CD14-positive monocyte (primary cell): ENCODE measurements around the gene MAST4. TPM values are rescaled to one million over a fixed set of nuclear protein-coding genes. Genes with fewer than 3 reads are reported as not detected.

Experiments used
- DNase-seq, 3 donors: peaks; one replicate each; pipeline ENCODE4 v3.0.0-alpha.2; 2011 to 2022
- H2AFZ ChIP-seq: 2 replicates; pipeline ENCODE4 v1.6.0; 2012; ENCODE audit warnings: mild to moderate bottlenecking, low read depth, low read length, inconsistent platforms; ENCODE audit not compliant: insufficient read depth, poor library complexity, severe bottlenecking
- H3K27ac ChIP-seq, 2 donors: 1 replicate in 1 of 2; 2 replicates in 1 of 2; pipeline ENCODE4 v1.5.1; 2012 to 2013; ENCODE audit warnings: low read length in 2 of 2, control low read depth in 1 of 2, inconsistent platforms in 1 of 2, low read depth in 1 of 2, mild to moderate bottlenecking in 1 of 2
- H3K27me3 ChIP-seq, 2 donors: one replicate each; pipeline versions ENCODE4 v1.6.0 to v1.6.1; 2011 to 2013; ENCODE audit warnings: low read length in 2 of 2; ENCODE audit not compliant: control insufficient read depth in 2 of 2, insufficient read depth in 2 of 2
- H3K36me3 ChIP-seq, 2 donors: replicated peaks in 1 of 2; 1 replicate in 1 of 2; 2 replicates in 1 of 2; pipeline versions ENCODE4 v1.5.1 to v1.6.1; 2012 to 2013; ENCODE audit warnings: low read length in 2 of 2, control low read depth in 1 of 2, inconsistent platforms in 1 of 2, mild to moderate bottlenecking in 1 of 2; ENCODE audit not compliant: insufficient read depth in 2 of 2, control insufficient read depth in 1 of 2
- H3K4me1 ChIP-seq, 2 donors: 1 replicate in 1 of 2; 2 replicates in 1 of 2; pipeline versions ENCODE4 v1.5.1 to v1.6.1; 2012 to 2013; ENCODE audit warnings: low read length in 2 of 2, control low read depth in 1 of 2, inconsistent platforms in 1 of 2, mild to moderate bottlenecking in 1 of 2, moderate library complexity in 1 of 2; ENCODE audit not compliant: insufficient read depth in 2 of 2, control insufficient read depth in 1 of 2
- H3K4me2 ChIP-seq: replicated peaks from 2 replicates; pipeline ENCODE3; 2012; ENCODE audit warnings: low read length, moderate library complexity, mild to moderate bottlenecking; ENCODE audit not compliant: poor library complexity, severe bottlenecking; ENCODE audit errors: extremely low read depth
- H3K4me3 ChIP-seq, 3 experiments: fragments of 200-600 bp in 1 of 3; sonication (generic) in 1 of 3; replicated peaks in 1 of 3; 1 replicate in 2 of 3; 2 replicates in 1 of 3; pipeline ENCODE4 v1.5.1; 2011 to 2013; ENCODE audit warnings: low read length in 3 of 3, mild to moderate bottlenecking in 3 of 3, control low read depth in 2 of 3, low read depth in 2 of 3, inconsistent platforms in 1 of 3, moderate library complexity in 1 of 3
- H3K79me2 ChIP-seq: 2 replicates; pipeline ENCODE4 v1.6.0; 2012; ENCODE audit warnings: mild to moderate bottlenecking, control low read depth, inconsistent platforms, low read length, moderate library complexity; ENCODE audit not compliant: insufficient read depth
- H3K9ac ChIP-seq: 2 replicates; pipeline ENCODE4 v1.6.0; 2017; ENCODE audit warnings: low read length, mild to moderate bottlenecking; ENCODE audit not compliant: insufficient read depth, poor library complexity, severe bottlenecking
- H3K9me3 ChIP-seq, 2 donors: replicated peaks in 1 of 2; 1 replicate in 1 of 2; 2 replicates in 1 of 2; pipeline versions ENCODE4 v1.5.1 to v1.6.1; 2012 to 2013; ENCODE audit warnings: low read length in 2 of 2, control low read depth in 1 of 2; ENCODE audit not compliant: control insufficient read depth in 1 of 2, insufficient read depth in 1 of 2
- H4K20me1 ChIP-seq: 2 replicates; pipeline ENCODE4 v1.6.0; 2012; ENCODE audit warnings: mild to moderate bottlenecking, low read length, control low read depth, moderate library complexity; ENCODE audit not compliant: insufficient read depth
- H3K27ac Mint-ChIP-seq, 7 donors: one replicate each; pipeline ENCODE4 v1.8.0; 2020; ENCODE audit warnings: mild to moderate bottlenecking in 7 of 7, mixed read lengths in 7 of 7, moderate library complexity in 6 of 7, inconsistent platforms in 2 of 7
- H3K27me3 Mint-ChIP-seq, 3 donors: one replicate each; pipeline ENCODE4 v1.8.0; 2021 to 2022; ENCODE audit warnings: low read depth in 3 of 3, mild to moderate bottlenecking in 3 of 3, mixed read lengths in 3 of 3, moderate library complexity in 3 of 3, inconsistent platforms in 1 of 3
- H3K36me3 Mint-ChIP-seq, 2 donors: one replicate each; pipeline ENCODE4 v1.8.0; 2020; ENCODE audit warnings: mixed read lengths in 2 of 2, inconsistent platforms in 1 of 2, mild to moderate bottlenecking in 1 of 2
- H3K4me1 Mint-ChIP-seq: one replicate; pipeline ENCODE4 v1.8.0; 2020; ENCODE audit warnings: mild to moderate bottlenecking, mixed read lengths
- H3K4me3 Mint-ChIP-seq, 2 donors: one replicate each; pipeline ENCODE4 v1.8.0; 2020; ENCODE audit warnings: mild to moderate bottlenecking in 2 of 2, mixed read lengths in 2 of 2, moderate library complexity in 1 of 2
- H3K9me3 Mint-ChIP-seq, 7 donors: one replicate each; pipeline ENCODE4 v1.8.0; 2020 to 2022; ENCODE audit warnings: mixed read lengths in 7 of 7, mild to moderate bottlenecking in 6 of 7, moderate library complexity in 6 of 7, inconsistent platforms in 2 of 7
- WGBS: methylation state at CpG from one replicate; pipeline ENCODE4 v1.1.5; 2013; ENCODE audit warnings: missing lambda C conversion rate; ENCODE audit not compliant: insufficient coverage; 5-methylcytosine and 5-hydroxymethylcytosine counted together
- intact Hi-C, 2 donors: fragments of 100-400 bp; cut with micrococcal nuclease; formaldehyde crosslinking; loops; one replicate each; pipeline versions ENCODE4 v1.15.0 to v1.15.1; 2023
- polyA plus RNA-seq, 3 donors: library from polyadenylated mRNA; depleted of rRNA in 1 of 3; unstranded in 2 of 3; stranded (reverse) in 1 of 3; fragments of 300-500 nt in 2 of 3; fragments of >200 nt in 1 of 3; fragmentation: Illumina TruSeq in 2 of 3; gene quantifications; 1 replicate in 2 of 3; 2 replicates in 1 of 3; pipeline ENCODE4 v1.2.3, GENCODE V29; 2012 to 2021
- TF ChIP-seq, protein P1 (sequence below): fragments of 200-600 bp; IDR thresholded peaks from one replicate; pipeline ENCODE4 v1.8.0; 2022; ENCODE audit warnings: antibody characterized with exemption, mild to moderate bottlenecking

The MAST4 gene
- polyA plus RNA-seq, 3 donors, result 0.03 to 0.24 TPM; not detected in 1

DNA sequence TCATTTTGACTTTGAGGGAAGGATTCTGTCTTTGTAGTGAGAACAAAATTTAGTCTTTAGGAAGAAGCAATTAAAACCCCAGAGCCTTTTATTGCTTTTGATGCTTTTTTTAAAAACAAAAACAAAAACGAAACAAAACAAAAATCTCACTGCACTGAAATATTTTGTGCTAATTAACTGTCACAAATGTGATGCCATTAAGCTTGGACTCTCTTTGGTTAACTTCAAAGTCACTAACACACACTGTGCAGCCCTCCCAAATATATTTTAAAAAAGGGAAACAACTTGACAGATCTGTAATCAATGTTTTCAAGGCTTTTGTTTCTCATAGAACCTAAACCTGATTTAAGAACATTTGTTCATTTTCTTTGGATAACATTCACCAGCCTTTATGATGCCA lies 290.7 kb downstream of the MAST4 start:
- Histone ChIP-seq H3K9ac (no peak overlapping the region), H3K4me3 (no peak overlapping the region), H3K27ac (no peak overlapping the region), H4K20me1 (no peaks in the 10 kb centered on the region), H2AFZ (no peak overlapping the region), H3K4me2 (no peak overlapping the region), H3K27me3 (no peaks in the 10 kb centered on the region), H3K36me3 (no peaks in the 10 kb centered on the region), H3K79me2 (no peaks in the 10 kb centered on the region), H3K4me1 (no peaks in the 10 kb centered on the region), H3K9me3 (no peaks in the 10 kb centered on the region)
- Mint-ChIP-seq H3K27ac (no peak overlapping the region), H3K4me1 (peaks cover 2% of the 10 kb centered on the region), H3K36me3 (no peaks in the 10 kb centered on the region), H3K27me3 (peaks cover 0 to 2% (median 0%) of the 10 kb centered on the region in 3 donors), H3K4me3 (no peak overlapping the region), H3K9me3 (no peaks in the 10 kb centered on the region)
- DNase-seq, result no peak
- intact Hi-C loops, result loop anchor here in 1 of 2 donors (10.0 kb wide), 1 partner anchor 52 kb away; no protein-coding TSS in a partner anchor
- no CpG with 5 or more reads among the region's 1 CpG for WGBS
- TF ChIP-seq, protein P1, sequence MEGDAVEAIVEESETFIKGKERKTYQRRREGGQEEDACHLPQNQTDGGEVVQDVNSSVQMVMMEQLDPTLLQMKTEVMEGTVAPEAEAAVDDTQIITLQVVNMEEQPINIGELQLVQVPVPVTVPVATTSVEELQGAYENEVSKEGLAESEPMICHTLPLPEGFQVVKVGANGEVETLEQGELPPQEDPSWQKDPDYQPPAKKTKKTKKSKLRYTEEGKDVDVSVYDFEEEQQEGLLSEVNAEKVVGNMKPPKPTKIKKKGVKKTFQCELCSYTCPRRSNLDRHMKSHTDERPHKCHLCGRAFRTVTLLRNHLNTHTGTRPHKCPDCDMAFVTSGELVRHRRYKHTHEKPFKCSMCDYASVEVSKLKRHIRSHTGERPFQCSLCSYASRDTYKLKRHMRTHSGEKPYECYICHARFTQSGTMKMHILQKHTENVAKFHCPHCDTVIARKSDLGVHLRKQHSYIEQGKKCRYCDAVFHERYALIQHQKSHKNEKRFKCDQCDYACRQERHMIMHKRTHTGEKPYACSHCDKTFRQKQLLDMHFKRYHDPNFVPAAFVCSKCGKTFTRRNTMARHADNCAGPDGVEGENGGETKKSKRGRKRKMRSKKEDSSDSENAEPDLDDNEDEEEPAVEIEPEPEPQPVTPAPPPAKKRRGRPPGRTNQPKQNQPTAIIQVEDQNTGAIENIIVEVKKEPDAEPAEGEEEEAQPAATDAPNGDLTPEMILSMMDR, result no peak

DNA sequence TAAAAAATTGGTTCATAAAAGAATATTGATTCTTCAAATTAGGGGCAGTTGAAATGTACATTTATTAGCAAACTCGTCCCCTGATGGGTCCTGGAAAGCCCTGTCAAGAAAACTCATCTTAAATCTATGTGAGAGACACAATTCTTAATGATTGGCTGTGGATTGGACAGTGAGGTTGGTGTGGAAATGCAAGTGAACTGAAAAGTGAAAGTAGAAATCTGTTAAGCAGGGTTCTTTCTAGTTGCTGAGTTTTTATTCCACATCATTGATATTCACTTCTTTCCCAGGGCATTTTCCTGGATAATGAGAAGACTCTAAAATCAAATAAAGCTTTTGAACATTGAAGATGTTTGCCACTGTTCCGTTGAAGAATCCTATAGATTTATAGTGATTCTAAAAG lies 292.4 kb downstream of the MAST4 start:
- H3K9me3 Mint-ChIP-seq, result no peaks in the 10 kb centered on the region
- no peak overlapping the region for H3K9ac ChIP-seq
- H3K4me3 ChIP-seq, result no peak overlapping the region
- no peaks in the 10 kb centered on the region for H3K36me3 ChIP-seq
- TF ChIP-seq, protein P1, result no peak
- no peak overlapping the region for H3K4me3 Mint-ChIP-seq
- no CpG with 5 or more reads among the region's 2 CpGs for WGBS
- peaks cover 2% of the 10 kb centered on the region for H3K4me1 Mint-ChIP-seq
- peaks cover 0 to 4% (median 0%) of the 10 kb centered on the region in 3 donors for H3K27me3 Mint-ChIP-seq
- intact Hi-C loops, result loop anchor here in 1 of 2 donors (10.0 kb wide), 1 partner anchor 54 kb away; no protein-coding TSS in a partner anchor
- H3K27ac ChIP-seq, result no peak overlapping the region
- H3K4me2 ChIP-seq, result no peak overlapping the region
- H4K20me1 ChIP-seq, result no peaks in the 10 kb centered on the region
- H3K79me2 ChIP-seq, result no peaks in the 10 kb centered on the region
- H2AFZ ChIP-seq, result no peak overlapping the region
- no peak for DNase-seq
- no peaks in the 10 kb centered on the region for H3K27me3 ChIP-seq
- H3K4me1 ChIP-seq, result no peaks in the 10 kb centered on the region
- H3K36me3 Mint-ChIP-seq, result no peaks in the 10 kb centered on the region
- no peak overlapping the region for H3K27ac Mint-ChIP-seq
- no peaks in the 10 kb centered on the region for H3K9me3 ChIP-seq
